ENCODE results near the gene LRRC4B.

- TF ChIP-seq TAF1 (IDR thresholded peaks at IDR 0.05; ENCODE audit: low read depth) = no peak
- no peak for TF ChIP-seq REST (IDR thresholded peaks at IDR 0.05; ENCODE audit: low read depth)
- TF ChIP-seq USF1 (IDR thresholded peaks at IDR 0.05) = no peak
- no peak for TF ChIP-seq TCF12 (IDR thresholded peaks at IDR 0.05; ENCODE audit: low read depth)
- no peak for TF ChIP-seq CEBPB (IDR thresholded peaks at IDR 0.05)
- no peak for TF ChIP-seq RAD21 (IDR thresholded peaks at IDR 0.05; ENCODE audit: low read depth)
- no peak for TF ChIP-seq TEAD4 (IDR thresholded peaks at IDR 0.05)
- TF ChIP-seq EP300 (IDR thresholded peaks at IDR 0.05; ENCODE audit: borderline replicate concordance) = no peak
- no peak for TF ChIP-seq YY1 (IDR thresholded peaks at IDR 0.05; ENCODE audit: low read depth)
- TF ChIP-seq MAX (IDR thresholded peaks at IDR 0.05) = no peak
- no peak for TF ChIP-seq NFIC (IDR thresholded peaks at IDR 0.05)
Observed at GRCh38 chr19:50482916-50483315, 85.3 kb downstream of the LRRC4B start.
